Keratinocyte (primary cell): ENCODE measurements around the gene FBXO38. TPM values are rescaled to one million over a fixed set of nuclear protein-coding genes. Genes with fewer than 3 reads are reported as not detected.

Experiments
- DNase-seq: peaks from one replicate; pipeline ENCODE4 v3.0.0-alpha.2; 2011; ENCODE audit warnings: low read depth, missing footprints, low spot score
- FAIRE-seq: peaks from 2 replicates; lab custom pipeline; 2011; peaks lifted over from hg19 to GRCh38; lab: Jason Lieb, UNC
- H2AFZ ChIP-seq: 2 replicates; pipeline ENCODE4 v1.6.0; 2012; ENCODE audit warnings: low read length, control low read depth, inconsistent platforms; ENCODE audit not compliant: control insufficient read depth
- H3K27ac ChIP-seq: 2 replicates; pipeline ENCODE4 v1.5.1; 2011; ENCODE audit warnings: low read length; ENCODE audit not compliant: control insufficient read depth, insufficient read depth
- H3K27me3 ChIP-seq: 3 replicates; pipeline ENCODE4 v1.6.0; 2011; ENCODE audit warnings: low read length; ENCODE audit not compliant: control insufficient read depth, insufficient read depth; ENCODE audit errors: extremely low read depth
- H3K36me3 ChIP-seq, 2 experiments: 2 replicates in 1 of 2; 3 replicates in 1 of 2; pipeline ENCODE4 v1.5.1; 2011; ENCODE audit warnings: low read length in 2 of 2, mild to moderate bottlenecking in 1 of 2; ENCODE audit not compliant: control insufficient read depth in 2 of 2, insufficient read depth in 2 of 2; ENCODE audit errors: extremely low read depth in 1 of 2
- H3K4me1 ChIP-seq: 3 replicates; pipeline ENCODE4 v1.5.1; 2011; ENCODE audit warnings: low read length; ENCODE audit not compliant: control insufficient read depth, insufficient read depth; ENCODE audit errors: extremely low read depth
- H3K4me2 ChIP-seq: 3 replicates; pipeline ENCODE4 v1.6.0; 2011; ENCODE audit warnings: low read depth, low read length; ENCODE audit not compliant: control insufficient read depth, insufficient read depth; ENCODE audit errors: extremely low read depth
- H3K4me3 ChIP-seq, 3 experiments: fragments of 200-600 bp in 1 of 3; sonication (generic) in 1 of 3; 2 replicates in 2 of 3; 3 replicates in 1 of 3; pipeline ENCODE4 v1.5.1; 2011 to 2016; ENCODE audit warnings: low read length in 3 of 3, mild to moderate bottlenecking in 3 of 3, control low read depth in 2 of 3, inconsistent platforms in 1 of 3, low read depth in 1 of 3, mixed read lengths in 1 of 3, mixed run types in 1 of 3, moderate library complexity in 1 of 3; ENCODE audit not compliant: control insufficient read depth in 2 of 3, insufficient read depth in 2 of 3; ENCODE audit errors: extremely low read depth in 1 of 3
- H3K79me2 ChIP-seq: 2 replicates; pipeline ENCODE4 v1.6.0; 2012; ENCODE audit warnings: low read length; ENCODE audit not compliant: control insufficient read depth, insufficient read depth
- H3K9ac ChIP-seq: 3 replicates; pipeline ENCODE4 v1.6.0; 2011; ENCODE audit warnings: low read length; ENCODE audit not compliant: control insufficient read depth, insufficient read depth; ENCODE audit errors: extremely low read depth
- H3K9me1 ChIP-seq: 3 replicates; pipeline ENCODE4 v1.6.0; 2011; ENCODE audit warnings: low read length; ENCODE audit not compliant: control insufficient read depth, insufficient read depth; ENCODE audit errors: extremely low read depth
- H3K9me3 ChIP-seq: 2 replicates; pipeline ENCODE4 v1.5.1; 2012; ENCODE audit warnings: low read depth, low read length; ENCODE audit not compliant: control insufficient read depth
- H4K20me1 ChIP-seq: 3 replicates; pipeline ENCODE4 v1.6.0; 2011; ENCODE audit warnings: low read length; ENCODE audit not compliant: control insufficient read depth, insufficient read depth; ENCODE audit errors: extremely low read depth
- CTCF ChIP-seq, 3 experiments: IDR thresholded peaks in 1 of 3; conservative IDR thresholded peaks in 1 of 3; optimal IDR thresholded peaks in 1 of 3; 2 replicates in 2 of 3; 3 replicates in 1 of 3; pipeline versions ENCODE3 to v1.5.1; 2011; ENCODE audit warnings: low read length in 3 of 3, mild to moderate bottlenecking in 3 of 3, moderate library complexity in 2 of 3, control low read depth in 1 of 3, inconsistent platforms in 1 of 3; ENCODE audit not compliant: insufficient read depth in 2 of 3; ENCODE audit errors: extremely low read depth in 1 of 3
- EZH2 ChIP-seq: IDR thresholded peaks from one replicate; pipeline ENCODE4 v1.6.1; 2012; ENCODE audit warnings: inconsistent platforms, mild to moderate bottlenecking, low read length, moderate library complexity
- dilution Hi-C: fragments of 300-500 bp; cut with MboI; formaldehyde crosslinking; loops from one replicate; pipeline ENCODE4 v1.7.0; 2020; ENCODE audit warnings: low sequenced_read_pairs; ENCODE audit not compliant: extremely low pct_ligation_motif_present
- polyA plus RNA-seq, 5 experiments: library from polyadenylated mRNA; depleted of rRNA in 3 of 5; stranded (reverse) in 3 of 5; stranded (forward) in 1 of 5; unstranded in 1 of 5; fragments of >200 nt; gene quantifications; 1 replicate in 1 of 5; 2 replicates in 3 of 5; 3 replicates in 1 of 5; pipeline versions ENCODE4 v1.2.1 to v1.2.3, GENCODE V29; 2011 to 2012; ENCODE audit warnings: missing spikeins in 2 of 5, low read depth in 1 of 5, low replicate concordance in 1 of 5

The FBXO38 gene
- polyA plus RNA-seq, 1 donor (not counting 4 experiments of a cell fraction or from before 2014, with no cell fraction given): 30.4 TPM

- H3K9me1 ChIP-seq: no peaks in the 10 kb centered on the region
- H3K9ac ChIP-seq: no peak overlapping the region
- H3K36me3 ChIP-seq: no peaks in the 10 kb centered on the region
- no peak overlapping the region for H3K27ac ChIP-seq
- TF ChIP-seq EZH2: no peak
- no peak for TF ChIP-seq CTCF (optimal IDR thresholded peaks at IDR 0.05 in 1 of 3, IDR thresholded peaks at IDR 0.05 in 1 of 3, conservative IDR thresholded peaks at IDR 0.05 in 1 of 3; ENCODE audit: extremely low read depth in 1 of 3, insufficient read depth in 2 of 3, low read length in 3 of 3)
- DNase-seq (no peak), FAIRE-seq (no peak)
- no peak overlapping the region for H3K4me2 ChIP-seq
- H4K20me1 ChIP-seq: no peaks in the 10 kb centered on the region
- H3K9me3 ChIP-seq: no peaks in the 10 kb centered on the region
- peaks cover 4% of the 10 kb centered on the region for H3K27me3 ChIP-seq
- H2AFZ ChIP-seq: no peak overlapping the region
- no peak overlapping the region for H3K4me3 ChIP-seq
- dilution Hi-C loops: no loop called here
- no peaks in the 10 kb centered on the region for H3K4me1 ChIP-seq
- H3K79me2 ChIP-seq: no peaks in the 10 kb centered on the region
These were observed 107.4 kb downstream of the FBXO38 start for GRCh38 chr5:148491015-148491792.

- no peaks in the 10 kb centered on the region for H3K9me3 ChIP-seq
- H3K9ac ChIP-seq: no peak overlapping the region
- FAIRE-seq: no peak
- H3K36me3 ChIP-seq: no peaks in the 10 kb centered on the region
- TF ChIP-seq EZH2 (no peak), CTCF (optimal IDR thresholded peaks at IDR 0.05 in 1 of 3, IDR thresholded peaks at IDR 0.05 in 1 of 3, conservative IDR thresholded peaks at IDR 0.05 in 1 of 3; ENCODE audit: extremely low read depth in 1 of 3, insufficient read depth in 2 of 3, low read length in 3 of 3) (no peak)
- H4K20me1 ChIP-seq: no peaks in the 10 kb centered on the region
- H3K27me3 ChIP-seq: peaks cover 4% of the 10 kb centered on the region
- H2AFZ ChIP-seq: no peak overlapping the region
- DNase-seq: no peak
- H3K79me2 ChIP-seq: no peaks in the 10 kb centered on the region
- no peaks in the 10 kb centered on the region for H3K4me1 ChIP-seq
- H3K4me3 ChIP-seq: no peak overlapping the region
- dilution Hi-C loops: no loop called here
- no peak overlapping the region for H3K27ac ChIP-seq
- no peaks in the 10 kb centered on the region for H3K9me1 ChIP-seq
- no peak overlapping the region for H3K4me2 ChIP-seq
These were observed 108.0 kb downstream of the FBXO38 start for GRCh38 chr5:148491793-148492184.
